AG09309 (cell line): ENCODE measurements around the gene PTPN4.
"Not testable (repeated sequence)": the region's sequence is repeated elsewhere in the genome, so short reads cannot be mapped to it uniquely, and the experiment has no call there.

Experiments
- DNase-seq: peaks from one replicate; pipeline ENCODE4 v3.0.0-alpha.2; 2010; ENCODE audit warnings: low read depth
- H3K4me3 ChIP-seq: 2 replicates; pipeline ENCODE4 v1.5.1; 2011; ENCODE audit warnings: mild to moderate bottlenecking, low read depth, low read length, moderate library complexity; ENCODE audit not compliant: control insufficient read depth
- CTCF ChIP-seq: IDR thresholded peaks from 2 replicates; pipeline ENCODE4 v1.5.1; 2011; ENCODE audit warnings: mild to moderate bottlenecking, low read depth, low read length, inconsistent platforms; ENCODE audit not compliant: insufficient read depth, control insufficient read depth; ENCODE audit errors: missing control alignments

PTPN4 gene

GRCh38 chr2:120016800-120017199, 257.1 kb downstream of the PTPN4 start:
- H3K4me3 ChIP-seq, result no peak overlapping the region
- DNase-seq, result no peak
- no peak for TF ChIP-seq CTCF

GRCh38 chr2:120017201-120017600, 257.5 kb downstream of the PTPN4 start:
- no peak for DNase-seq
- no peak overlapping the region for H3K4me3 ChIP-seq
- no peak for TF ChIP-seq CTCF

- H3K4me3 ChIP-seq, result no peak overlapping the region
- DNase-seq, result no peak
- no peak for TF ChIP-seq CTCF
Observed at GRCh38 chr2:120018549-120018948, 258.8 kb downstream of the PTPN4 start.

GRCh38 chr2:120020554-120020953, 260.8 kb downstream of the PTPN4 start:
- no peak for DNase-seq
- TF ChIP-seq CTCF, result no peak
- no peak overlapping the region for H3K4me3 ChIP-seq

- not testable (repeated sequence) for DNase-seq, H3K4me3 ChIP-seq
Observed at GRCh38 chr2:120022505-120022904, 262.8 kb downstream of the PTPN4 start.

- no peak for TF ChIP-seq CTCF
- H3K4me3 ChIP-seq, result no peak overlapping the region
- no peak for DNase-seq
Observed at GRCh38 chr2:120026890-120027289, 267.2 kb downstream of the PTPN4 start.

GRCh38 chr2:120028795-120029194, 269.1 kb downstream of the PTPN4 start:
- no peak overlapping the region for H3K4me3 ChIP-seq
- no peak for TF ChIP-seq CTCF
- no peak for DNase-seq
